ENCODE results near the gene FASTK.

The FASTK gene

DNA sequence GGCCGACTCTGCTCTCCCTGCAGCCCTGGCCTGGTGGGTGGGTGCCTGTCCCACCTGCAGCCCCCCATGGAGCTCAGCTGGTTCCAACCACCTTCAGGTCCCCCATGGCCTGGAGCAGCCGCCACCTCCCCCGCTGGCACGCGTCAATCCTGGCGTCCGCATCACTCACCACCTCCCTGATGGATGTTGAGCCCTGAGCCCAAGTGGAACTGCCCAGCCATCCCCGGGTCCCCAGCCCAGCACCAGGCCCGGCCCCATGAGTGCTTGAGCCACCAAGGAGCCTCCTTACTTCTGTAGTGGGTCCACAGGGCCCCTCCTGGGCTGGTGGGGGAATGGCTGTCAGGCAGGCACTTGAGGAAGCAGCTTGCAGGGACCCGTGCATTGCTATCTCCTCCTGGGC lies 20.3 kb upstream of the FASTK start:
- DNase-seq (ENCODE audit: extremely low read depth in 1 of 2, low read depth in 1 of 2), result no peak

DNA sequence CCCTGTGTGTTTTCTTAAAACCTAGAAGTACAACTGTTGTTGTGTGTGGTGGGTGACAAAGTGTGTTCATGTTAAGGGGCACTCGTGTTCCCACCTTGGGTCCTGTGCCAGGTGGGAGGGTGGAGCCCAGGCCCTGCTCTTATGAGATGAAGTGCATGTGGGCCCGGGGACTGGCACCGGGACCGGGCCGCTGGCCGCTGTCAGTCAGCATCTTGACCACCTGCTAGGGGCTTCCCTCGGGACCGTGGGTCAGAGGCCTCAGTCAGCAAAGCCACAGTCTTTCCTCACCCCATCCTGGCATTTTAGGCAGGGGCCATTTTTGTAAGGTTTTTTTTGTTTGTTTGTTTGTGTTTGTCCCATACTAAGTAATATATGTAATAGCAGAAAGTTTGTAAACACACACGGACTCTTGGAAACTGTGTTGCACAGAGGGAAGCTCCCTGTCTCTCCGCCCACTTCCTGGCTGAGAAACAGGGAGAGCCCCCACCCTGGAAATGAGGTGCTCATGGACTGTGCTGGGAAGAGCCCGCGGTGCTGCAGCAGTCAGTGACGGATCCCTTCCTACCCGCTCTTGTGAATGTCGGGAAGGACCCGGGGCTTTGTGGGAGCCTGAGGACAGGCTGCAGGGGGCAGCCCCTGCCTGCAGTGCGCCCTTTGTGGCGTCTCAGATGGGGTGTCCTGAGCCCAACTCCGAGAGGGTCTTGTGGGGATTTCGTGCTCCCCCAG lies 19.0 kb upstream of the FASTK start:
- DNase-seq (ENCODE audit: extremely low read depth in 1 of 2, low read depth in 1 of 2), result no peak

DNA sequence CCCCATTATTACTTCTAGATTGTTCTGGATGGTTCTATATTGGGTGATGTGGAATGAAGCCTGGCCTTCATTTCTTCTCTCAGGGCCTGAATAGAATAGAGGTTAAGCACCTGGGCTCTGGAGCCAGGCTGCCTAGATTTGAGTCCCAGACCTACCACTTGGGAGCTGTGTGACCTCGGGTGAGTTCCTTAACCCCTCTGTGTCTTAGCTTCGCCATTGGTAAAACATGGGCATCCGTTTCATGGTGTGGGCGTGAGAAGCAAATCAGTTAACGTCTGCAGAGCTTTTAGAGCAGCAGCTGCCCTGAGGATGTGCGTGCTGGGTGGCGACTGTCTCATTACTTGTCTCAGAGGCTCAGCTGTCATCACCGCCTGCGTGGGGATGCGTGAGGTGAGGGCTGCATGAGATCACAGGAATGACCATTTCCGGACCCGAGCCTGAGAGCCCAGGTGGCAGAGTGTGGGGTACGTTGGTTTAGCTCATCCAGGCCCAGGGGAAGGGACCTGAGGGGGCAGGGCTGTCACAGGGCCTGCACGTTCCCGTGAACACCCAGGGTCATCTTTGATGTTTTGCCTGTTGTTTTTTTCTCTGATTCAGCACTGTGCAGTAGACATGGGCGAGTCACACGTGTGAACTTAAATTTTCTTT lies 15.3 kb upstream of the FASTK start:
- no peak for DNase-seq (ENCODE audit: extremely low read depth in 1 of 2, low read depth in 1 of 2)

DNA sequence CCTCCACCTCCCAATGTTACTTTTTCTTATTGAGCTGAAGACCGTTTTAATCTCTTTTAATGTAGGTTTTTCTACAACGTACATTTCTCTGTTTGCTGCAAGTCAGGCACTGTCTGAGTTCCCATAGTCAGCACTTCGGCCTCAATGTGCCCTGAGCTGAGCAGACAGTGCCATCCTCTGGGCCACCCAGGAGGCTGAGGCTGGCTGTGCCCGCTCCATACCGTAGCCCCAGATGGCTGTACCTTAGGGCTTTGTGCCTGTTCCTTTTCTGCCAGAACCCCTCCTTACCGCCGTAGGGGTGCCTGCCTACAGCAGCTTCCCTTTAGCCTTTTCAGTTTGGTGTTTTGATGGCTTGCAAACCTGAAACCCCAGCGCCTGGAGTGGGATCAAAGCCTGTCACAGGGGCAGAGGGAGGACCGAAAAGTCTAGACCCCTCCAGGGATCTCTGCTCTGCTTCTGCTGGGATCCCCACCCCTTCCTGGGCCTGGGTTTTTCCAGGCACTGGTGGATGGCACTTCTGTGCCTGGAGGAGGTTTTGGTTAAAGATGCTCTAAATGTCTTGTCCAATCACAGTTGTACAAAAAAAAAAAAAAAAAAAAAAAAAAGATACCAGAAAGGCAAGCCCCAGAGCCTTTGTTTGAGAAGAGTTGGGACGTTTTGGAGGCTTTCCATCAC lies 14.7 kb upstream of the FASTK start:
- DNase-seq (ENCODE audit: extremely low read depth in 1 of 2, low read depth in 1 of 2), result no peak

DNA sequence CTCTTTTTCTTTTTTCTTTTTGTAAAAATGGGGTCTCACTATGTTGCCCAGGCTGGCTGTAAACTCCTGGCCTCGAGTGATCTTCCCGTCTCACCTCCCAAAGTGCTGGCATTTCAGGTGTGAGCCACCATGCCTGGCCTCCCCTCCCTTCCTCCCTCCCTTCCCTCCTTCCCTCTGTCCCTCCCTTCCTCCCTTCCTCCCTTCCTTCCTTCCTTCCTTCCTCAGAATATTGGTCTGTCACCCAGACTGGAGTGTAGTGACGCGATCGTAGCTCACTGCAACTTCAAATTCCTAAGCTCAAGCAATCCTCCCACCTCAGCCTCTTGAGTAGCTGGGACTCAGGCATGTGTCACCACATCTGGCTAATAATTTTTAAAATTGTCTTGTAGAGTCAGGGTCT lies 14.1 kb upstream of the FASTK start:
- DNase-seq (ENCODE audit: extremely low read depth in 1 of 2, low read depth in 1 of 2), result no peak

DNA sequence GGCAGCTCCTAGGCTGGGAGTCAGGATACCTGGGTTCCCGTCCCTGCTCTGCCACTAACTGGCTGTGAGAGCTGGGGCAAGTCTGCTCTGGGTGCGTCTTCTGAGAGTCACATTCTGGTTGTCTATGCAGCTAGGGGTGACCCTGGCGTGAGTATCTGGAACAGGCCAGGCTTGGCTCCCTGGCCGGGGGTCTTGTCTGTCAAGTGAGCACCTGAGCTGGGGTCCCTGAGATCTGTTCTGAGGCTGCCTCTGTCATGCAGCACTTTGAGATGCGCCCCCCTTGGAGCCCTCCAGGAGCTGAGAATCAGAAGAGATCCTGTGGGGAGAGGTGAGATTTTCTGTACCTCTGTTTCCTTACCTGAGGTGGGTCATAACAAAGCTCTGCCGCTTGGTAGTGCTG lies 13.1 kb upstream of the FASTK start:
- DNase-seq (ENCODE audit: extremely low read depth in 1 of 2, low read depth in 1 of 2), result no peak

DNA sequence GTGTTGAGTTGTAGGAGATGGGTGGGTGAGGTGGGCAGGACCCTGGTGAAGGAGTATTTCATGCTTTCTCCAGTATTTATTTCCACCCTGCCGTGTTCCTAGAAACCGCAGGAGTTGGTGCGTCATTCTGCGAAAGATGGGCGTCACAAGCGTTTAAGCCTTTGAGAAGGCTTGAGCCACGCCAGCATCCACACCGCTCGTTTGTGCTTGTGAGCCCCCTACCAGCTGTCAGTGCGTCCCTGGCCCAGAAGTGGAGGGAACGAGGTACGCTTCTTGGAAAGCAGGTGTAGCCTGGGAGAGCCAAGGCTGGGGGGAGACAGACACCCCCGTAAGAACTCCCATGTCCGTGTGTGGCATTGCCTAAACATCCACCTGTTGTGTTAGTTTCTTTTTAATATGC lies 11.4 kb upstream of the FASTK start:
- DNase-seq (ENCODE audit: extremely low read depth in 1 of 2, low read depth in 1 of 2), result no peak

DNA sequence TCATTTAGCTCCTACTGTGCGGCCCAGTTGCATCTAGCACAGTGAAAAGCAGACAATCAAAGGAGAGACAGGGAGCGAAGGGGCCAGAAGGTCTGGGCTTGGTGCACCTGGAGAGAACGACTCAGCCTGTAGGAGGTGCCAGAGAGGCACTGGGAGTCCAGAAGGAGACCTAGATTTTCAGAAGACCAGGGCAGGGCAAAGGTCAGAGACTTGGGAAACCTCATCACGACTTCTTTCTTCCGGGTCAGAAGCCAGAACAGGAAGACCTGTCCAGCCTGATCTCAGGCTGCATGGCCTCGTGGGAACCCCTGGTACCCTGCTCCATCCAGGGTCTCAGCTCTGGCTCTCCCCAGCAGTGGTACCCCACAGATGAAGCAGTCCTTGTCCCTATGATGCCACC lies 10.8 kb upstream of the FASTK start:
- DNase-seq (ENCODE audit: extremely low read depth in 1 of 2, low read depth in 1 of 2), result no peak

DNA sequence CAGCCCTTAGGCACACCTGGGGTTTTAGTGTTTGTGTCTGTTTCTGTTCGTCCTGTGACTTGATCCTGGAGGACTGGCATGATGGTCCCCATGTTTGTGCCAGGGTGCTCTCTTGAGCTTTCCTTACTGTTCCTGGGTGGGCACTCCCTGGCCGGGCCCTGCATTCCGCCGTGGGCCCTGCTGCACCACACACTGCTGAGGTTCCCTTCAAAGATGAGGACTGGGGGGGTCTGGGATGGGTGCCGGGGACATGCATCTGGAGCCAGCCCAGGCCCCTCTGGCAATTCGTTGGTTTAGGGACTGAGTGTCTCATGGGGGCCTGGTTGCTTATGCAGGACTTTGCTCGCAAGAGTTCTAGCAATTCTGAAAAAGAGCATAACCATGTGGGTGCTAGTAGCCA lies 10.4 kb upstream of the FASTK start:
- no peak for DNase-seq (ENCODE audit: extremely low read depth in 1 of 2, low read depth in 1 of 2)

DNA sequence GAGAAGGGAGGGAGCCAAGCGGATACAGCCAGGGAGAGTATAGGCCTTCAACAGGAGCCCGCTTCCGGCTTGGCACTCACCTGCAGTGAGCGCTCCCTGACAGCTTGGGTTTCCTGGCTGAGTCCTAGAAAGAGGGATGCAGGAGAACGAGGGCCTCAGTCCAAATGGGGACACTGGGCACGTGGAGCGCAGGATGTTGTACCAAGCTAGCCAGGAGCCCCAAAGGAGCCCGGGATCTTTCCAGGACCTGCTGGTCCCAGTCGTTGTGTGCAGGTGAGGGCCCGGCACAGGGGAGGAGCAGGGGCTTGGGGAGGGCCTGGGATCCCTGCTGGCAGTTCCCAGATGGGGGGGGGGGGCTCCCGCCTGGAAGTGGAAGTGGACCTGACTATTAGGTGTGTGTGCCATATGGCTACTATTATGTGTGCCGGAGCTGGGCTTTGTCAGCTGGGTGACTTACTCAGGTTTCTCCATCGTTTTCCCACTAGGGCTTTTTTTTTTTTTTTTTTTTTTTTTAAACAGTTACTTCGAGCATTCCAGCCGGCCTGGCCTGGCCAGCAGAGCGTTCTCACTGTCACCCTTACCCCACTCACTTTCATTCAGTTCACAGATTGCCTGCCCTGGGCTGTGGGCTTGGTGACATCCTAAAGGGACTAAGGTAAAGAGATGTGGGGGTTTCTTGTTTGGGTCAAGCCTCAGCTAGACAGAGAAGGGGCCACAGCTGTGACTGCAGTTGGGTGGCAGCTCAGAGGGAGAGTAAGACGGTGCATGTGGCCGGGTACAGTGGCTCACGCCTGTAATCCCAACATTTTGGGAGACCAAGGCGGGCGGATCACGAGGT lies 9.5 kb upstream of the FASTK start:
- DNase-seq (ENCODE audit: extremely low read depth in 1 of 2, low read depth in 1 of 2), result no peak

DNA sequence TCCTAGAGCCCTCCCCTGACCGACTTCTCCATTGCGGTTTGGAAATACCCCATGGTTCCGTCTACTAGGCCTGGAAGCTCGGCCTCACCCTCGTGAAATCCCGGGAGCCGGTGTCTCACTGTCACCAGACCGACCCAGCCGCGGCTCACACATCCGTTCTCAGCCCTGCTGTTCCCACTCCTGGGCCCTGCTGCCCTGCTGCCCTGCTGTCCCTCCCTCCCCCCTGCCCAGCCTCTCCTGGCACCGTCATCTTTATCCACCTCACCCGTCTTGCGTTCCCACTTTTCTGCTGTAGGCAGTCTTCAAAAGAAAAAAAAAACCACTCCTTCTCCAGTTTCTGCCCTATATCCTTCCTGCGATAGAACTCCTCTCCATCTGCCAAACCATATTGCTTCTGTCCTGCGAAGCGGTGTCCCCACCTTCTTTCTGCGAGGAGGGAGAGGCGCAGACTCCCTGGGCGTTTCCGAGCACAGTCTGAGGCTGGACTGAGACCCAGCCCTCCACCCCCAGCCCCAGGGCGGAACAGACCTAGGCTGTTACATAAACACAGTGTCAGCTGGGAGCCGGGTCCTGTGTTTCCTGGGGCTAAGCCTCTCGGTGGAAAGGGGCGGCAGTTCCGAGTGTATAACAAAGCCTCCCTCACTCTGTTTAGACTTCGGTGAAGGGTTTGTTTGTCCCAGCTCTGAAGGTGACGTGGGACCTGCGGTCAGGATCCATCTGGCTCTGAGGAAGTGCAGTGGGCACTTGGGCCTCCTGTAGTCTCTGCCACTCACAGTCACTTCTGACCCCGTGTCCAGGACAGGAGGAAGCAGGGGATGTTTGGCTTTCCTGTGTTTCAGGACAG lies 8.5 kb upstream of the FASTK start:
- no peak for DNase-seq (ENCODE audit: extremely low read depth in 1 of 2, low read depth in 1 of 2)

DNA sequence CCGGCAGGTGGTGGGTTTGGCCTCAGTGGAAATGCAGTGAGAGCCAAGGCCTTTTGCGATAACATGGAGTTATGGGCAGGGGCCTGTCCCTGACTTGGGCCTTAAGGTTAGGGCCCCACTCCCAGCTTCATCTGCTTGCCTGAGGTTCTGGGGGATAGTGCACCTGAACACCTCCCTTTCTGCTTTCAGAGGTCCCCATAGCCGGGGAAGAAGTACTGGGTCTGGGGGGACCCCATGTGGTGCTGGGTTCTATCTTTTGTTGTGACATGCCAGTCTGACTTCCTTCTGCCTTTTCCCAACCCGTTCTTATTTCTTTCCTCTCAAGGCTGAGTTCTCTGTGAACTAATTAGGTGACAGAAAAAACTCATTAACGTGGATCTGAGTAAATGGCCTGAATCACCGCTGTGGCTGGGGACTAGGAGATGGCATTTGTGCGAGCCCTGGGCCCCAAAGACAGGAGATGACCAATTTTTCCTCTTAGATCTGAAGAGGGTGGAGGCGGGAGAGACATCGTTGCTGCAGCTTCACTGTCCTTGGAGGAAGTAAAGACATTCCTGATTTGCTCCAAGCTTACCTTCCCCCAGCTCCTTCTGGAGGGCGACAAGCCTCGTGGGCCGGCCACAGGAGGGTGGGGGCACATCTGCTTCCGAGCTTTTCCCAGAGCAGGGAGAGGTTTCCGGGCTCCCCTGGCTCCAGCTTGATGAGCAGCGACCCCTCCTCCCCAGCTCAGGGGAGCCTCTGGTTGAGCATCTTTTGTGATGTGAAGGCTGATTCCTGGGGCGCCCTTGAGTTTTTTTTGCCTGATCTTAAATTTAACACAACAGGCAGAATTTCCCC lies 7.6 kb upstream of the FASTK start:
- DNase-seq (ENCODE audit: extremely low read depth in 1 of 2, low read depth in 1 of 2), result no peak

DNA sequence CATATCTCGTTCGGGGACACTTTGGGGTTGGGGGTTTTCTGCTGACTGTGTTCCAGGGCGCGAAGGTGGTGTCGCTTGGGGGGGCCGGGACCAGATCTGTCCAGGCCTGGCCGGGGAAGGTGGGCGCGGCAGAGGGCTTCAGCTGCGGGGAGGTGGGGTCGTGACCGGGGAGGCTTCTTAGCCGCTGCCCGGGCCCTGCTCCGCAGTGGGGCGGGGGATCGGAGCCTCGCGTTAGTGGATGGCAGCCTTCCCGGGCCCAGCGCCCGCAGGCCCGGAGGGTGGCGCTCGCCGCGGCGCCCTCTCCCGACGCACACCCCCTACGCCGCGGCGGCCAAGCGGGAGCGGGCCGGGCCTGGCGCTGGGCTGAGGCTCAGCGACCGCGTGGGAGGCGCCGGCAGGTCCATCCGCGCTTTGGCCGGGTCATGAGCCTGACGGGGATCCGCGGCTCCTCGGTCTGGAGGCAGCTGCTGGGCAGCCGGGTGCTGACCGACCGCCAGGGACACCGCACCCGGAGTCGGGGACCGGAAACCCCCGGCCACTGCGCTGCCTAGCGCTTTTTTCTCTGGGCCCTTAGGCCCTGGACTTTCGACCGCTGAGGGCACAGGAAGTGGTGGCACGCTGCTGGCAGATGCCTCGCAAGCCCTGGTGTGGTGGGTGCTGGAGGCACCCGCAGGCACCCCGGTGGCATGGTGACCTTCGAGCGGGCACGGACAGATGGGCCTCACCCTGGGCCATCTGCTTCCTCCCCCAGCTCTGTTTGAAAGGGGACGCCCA lies 6.8 kb upstream of the FASTK start:
- DNase-seq (ENCODE audit: extremely low read depth in 1 of 2, low read depth in 1 of 2), result no peak

DNA sequence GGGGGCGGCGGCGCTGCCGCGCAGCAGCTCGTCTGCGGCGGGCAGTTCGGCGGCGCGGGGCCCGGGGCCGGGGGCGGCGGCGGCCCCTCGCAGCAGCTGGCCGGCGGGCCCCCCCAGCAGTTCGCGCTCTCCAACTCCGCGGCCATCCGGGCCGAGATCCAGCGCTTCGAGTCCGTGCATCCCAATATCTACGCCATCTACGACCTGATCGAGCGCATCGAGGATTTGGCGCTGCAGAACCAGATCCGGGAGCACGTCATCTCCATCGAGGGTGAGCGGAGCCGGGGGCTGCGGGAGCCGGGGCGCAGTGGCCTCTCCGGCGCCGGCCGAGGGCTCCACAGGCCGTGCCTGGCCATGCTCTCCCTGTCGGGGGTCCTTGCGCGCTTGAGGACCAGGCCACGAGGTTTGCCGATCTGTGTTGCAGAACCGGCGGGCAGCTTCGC lies 6.2 kb upstream of the FASTK start:
- no peak for DNase-seq (ENCODE audit: extremely low read depth in 1 of 2, low read depth in 1 of 2)

DNA sequence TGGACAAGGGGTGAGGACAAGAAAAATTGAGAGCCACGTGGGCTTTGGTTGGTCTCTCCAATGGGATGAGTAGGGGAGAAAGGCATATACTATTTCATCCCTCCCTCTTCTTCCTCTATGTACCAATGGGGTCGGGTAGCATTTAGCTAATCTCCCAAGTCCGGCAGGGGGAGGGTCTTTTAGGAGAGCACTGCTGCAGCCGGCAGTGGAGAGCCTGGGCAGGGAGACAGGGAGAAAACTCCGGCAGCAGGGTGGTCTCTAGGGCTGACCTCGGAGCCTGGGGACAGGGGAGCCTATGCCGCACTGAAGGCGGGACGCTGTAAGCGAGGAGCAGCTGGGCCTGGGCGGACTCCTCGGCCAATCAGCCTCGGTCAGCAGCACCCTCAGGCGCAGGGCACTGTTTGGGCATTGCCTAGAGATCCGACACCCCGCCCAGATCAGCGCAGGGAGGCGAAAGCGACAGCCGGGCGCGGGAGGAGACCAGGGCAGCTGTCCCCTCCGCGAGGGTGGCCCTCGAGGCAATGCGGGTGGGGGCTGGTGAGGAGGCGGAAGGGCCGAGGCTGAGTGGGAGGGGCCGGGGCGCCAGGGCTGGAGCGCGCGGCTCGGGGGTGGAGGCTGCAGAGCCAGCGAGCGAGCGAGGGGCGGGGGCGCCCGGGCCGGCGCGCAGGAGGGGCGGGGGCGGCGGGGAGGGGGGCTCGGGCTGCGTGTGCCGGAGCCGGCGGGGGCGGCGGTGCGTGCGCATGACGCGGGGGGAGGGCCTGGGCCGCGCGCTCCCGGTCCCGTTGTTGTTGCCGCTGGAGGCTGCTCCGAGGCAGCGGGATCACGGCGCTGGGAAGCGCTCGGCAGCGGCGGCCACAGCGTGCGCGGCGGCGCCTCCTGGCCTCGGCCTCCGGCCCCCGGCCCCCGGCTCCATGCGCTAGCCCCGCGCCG lies 5.3 kb upstream of the FASTK start, which contains the start of gene AGAP3:
TSS of gene AGAP3 (plus strand) at position 785 of the 930 bp plus-strand sequence. CDS start 267 bp downstream, outside the sequence.
- DNase-seq (ENCODE audit: extremely low read depth in 1 of 2, low read depth in 1 of 2), result peak in 1 of 2 donors; percentile 22

DNA sequence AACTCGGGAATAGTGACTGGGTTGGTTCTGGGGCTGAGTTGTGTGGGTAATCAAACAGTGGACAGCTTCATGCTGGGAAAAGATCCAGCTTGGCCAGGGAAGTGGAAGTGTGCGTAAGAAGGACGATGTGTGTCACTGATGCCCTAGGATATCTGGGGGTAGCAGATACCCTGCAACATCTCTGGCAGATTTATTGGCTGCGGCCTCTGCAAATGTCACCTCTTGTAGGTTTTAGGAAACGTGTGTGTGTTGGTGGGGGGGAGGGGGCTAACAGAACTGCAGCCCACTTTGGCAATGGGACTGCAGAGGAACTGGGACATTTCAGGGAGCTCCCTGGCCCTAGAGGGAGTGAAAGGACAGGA lies 4.7 kb upstream of the FASTK start:
- no peak for DNase-seq (ENCODE audit: extremely low read depth in 1 of 2, low read depth in 1 of 2)

DNA sequence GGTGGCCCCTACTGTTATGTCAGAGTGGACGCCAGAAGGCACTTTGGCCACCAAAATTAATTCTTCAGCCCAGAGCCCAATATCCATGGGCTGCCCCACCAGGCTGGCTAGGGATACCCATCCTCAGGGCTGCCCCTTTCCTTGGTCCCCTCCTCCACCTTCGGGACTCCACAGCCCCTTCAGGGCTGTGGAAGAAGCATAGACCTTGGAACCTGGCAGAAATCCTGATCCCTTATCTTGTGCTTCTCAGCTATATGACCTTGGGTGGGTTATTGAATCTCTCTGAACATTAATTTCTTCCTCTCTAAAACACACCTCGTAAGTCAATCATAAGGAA lies 3.2 kb upstream of the FASTK start:
- no peak for DNase-seq (ENCODE audit: extremely low read depth in 1 of 2, low read depth in 1 of 2)

Data from stimulated activated CD8-positive, alpha-beta memory T cell treated with anti-CD3 and anti-CD28 coated beads, Interleukin-7, amount 100 ng/mL, for 48 hours (primary cell).